Breast epithelium (tissue), 3 donors: ENCODE results near the gene GALNT9.

Experiments
- POLR2A ChIP-seq: fragments of 450-650 bp; IDR thresholded peaks from one replicate; pipeline ENCODE4 v1.6.1; 2016; ENCODE audit warnings: antibody characterized with exemption, mild to moderate bottlenecking, moderate library complexity
- TF ChIP-seq, protein P1 (sequence below), 3 donors: fragments of 450-650 bp; IDR thresholded peaks; one replicate each; pipeline ENCODE4 v1.5.1; 2016 to 2017; ENCODE audit warnings: antibody characterized with exemption in 3 of 3, mild to moderate bottlenecking in 3 of 3, moderate library complexity in 3 of 3

DNA sequence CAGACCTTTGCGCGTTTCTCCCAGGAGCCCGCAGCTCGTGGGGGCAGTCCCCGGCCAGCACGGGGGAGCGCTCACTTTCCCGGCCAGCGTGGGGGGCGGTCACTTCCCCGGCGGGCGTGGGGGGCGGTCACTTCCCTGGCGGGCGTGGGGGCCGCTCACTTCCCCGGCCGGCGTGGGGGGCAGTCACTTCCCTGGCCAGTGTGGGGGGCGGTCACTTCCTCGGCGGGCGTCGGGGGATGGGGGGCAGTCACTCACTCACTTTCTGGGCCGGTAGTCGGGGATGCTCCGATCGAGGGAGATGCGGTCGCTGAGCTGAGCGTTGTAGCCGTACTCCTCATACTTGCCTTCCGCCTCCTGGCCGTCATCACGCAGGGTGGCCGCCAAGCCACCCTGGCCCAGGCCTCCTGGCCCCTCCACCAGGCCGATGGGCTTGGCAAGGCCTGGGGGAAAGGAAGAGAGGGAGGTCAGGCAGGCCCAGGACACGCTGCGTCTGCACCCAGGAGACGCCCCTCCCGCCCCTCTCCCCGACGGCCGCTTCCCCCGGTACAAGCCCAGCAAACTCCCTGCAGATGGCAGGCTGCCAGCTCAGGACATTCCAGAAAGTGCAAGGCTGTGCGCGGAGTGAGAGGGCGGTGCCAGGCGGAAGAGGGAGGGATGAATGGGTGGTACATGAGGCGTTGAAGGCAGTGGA, 43.3 kb downstream of the GALNT9 start:
- TF ChIP-seq, protein P1, sequence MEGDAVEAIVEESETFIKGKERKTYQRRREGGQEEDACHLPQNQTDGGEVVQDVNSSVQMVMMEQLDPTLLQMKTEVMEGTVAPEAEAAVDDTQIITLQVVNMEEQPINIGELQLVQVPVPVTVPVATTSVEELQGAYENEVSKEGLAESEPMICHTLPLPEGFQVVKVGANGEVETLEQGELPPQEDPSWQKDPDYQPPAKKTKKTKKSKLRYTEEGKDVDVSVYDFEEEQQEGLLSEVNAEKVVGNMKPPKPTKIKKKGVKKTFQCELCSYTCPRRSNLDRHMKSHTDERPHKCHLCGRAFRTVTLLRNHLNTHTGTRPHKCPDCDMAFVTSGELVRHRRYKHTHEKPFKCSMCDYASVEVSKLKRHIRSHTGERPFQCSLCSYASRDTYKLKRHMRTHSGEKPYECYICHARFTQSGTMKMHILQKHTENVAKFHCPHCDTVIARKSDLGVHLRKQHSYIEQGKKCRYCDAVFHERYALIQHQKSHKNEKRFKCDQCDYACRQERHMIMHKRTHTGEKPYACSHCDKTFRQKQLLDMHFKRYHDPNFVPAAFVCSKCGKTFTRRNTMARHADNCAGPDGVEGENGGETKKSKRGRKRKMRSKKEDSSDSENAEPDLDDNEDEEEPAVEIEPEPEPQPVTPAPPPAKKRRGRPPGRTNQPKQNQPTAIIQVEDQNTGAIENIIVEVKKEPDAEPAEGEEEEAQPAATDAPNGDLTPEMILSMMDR (IDR thresholded peaks at IDR 0.05), result no peak
- no peak for TF ChIP-seq POLR2A
